ENCODE results near the gene BMPR1B. TPM values are rescaled to one million over a fixed set of nuclear protein-coding genes. Genes with fewer than 3 reads are reported as not detected.

The BMPR1B gene
- total and polyA plus RNA-seq, 2 donors (not counting 1 experiment from before 2014, with no cell fraction given) = not detected

DNA sequence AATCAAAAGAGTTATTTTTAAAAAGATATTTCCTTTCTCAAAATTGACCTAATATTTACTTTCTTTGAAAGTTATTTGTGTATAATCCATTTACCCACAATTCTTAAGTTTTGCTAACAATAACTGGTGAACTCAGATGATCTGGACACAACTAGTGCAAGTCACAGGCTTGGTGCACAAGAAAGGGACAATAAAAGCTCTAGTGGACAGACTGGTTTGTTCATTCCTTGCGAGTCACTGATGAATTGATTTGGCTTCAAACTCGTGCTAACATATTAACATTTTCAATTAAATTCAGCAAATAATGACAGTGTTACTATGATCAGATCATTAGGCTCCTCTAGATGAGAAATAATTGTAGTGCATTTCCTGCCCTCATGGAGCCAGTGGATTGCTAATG is 169.2 kb downstream of the BMPR1B start:
- Histone ChIP-seq H3K79me2 (ENCODE audit: control insufficient read depth, insufficient read depth, low read length) (no peaks in the 10 kb centered on the region), H3K9ac (ENCODE audit: low read length) (no peak overlapping the region), H3K9me3 (ENCODE audit: control extremely low read depth in 1 of 3, control insufficient read depth in 2 of 3, insufficient read depth in 1 of 3, low read length in 2 of 3) (no peaks in the 10 kb centered on the region), H3K27me3 (replicated peaks in 1 of 4; ENCODE audit: control extremely low read depth in 1 of 4, control insufficient read depth in 3 of 4, insufficient read depth in 4 of 4, low read length in 3 of 4) (no peaks in the 10 kb centered on the region), H3K4me3 (ENCODE audit: control extremely low read depth in 1 of 5, extremely low read depth in 1 of 5, insufficient read depth in 1 of 5, low read depth in 2 of 5, low read length in 4 of 5) (no peak overlapping the region), H4K20me1 (ENCODE audit: control insufficient read depth, insufficient read depth, low read length, poor library complexity, severe bottlenecking) (no peaks in the 10 kb centered on the region), H3K36me3 (replicated peaks in 1 of 2; ENCODE audit: control extremely low read depth in 1 of 2, control insufficient read depth in 1 of 2, extremely low read depth in 1 of 2, insufficient read depth in 2 of 2, low read length in 1 of 2) (no peaks in the 10 kb centered on the region), H3K4me2 (replicated peaks; ENCODE audit: low read depth, low read length, poor library complexity, severe bottlenecking) (no peak overlapping the region), H2AFZ (ENCODE audit: insufficient read depth, low read depth, low read length, poor library complexity, severe bottlenecking) (no peak overlapping the region), H3K4me1 (ENCODE audit: control insufficient read depth in 2 of 2, insufficient read depth in 2 of 2, low read length in 2 of 2) (no peaks in the 10 kb centered on the region), H3K27ac (ENCODE audit: low read length in 2 of 2) (no peak overlapping the region)
- WGBS (ENCODE audit: insufficient coverage) = no CpG with 5 or more reads among the region's 2 CpGs
- ChIA-PET CTCF (no interaction called here), POLR2A (no interaction called here)
- H3K4me3 Mint-ChIP-seq = no peak overlapping the region
- no peak for ATAC-seq (ENCODE audit: low read depth)
- no peak for DNase-seq
- H3K27me3 Mint-ChIP-seq = no peaks in the 10 kb centered on the region
- no peaks in the 10 kb centered on the region for H3K4me1 Mint-ChIP-seq
- TF ChIP-seq, protein P1, sequence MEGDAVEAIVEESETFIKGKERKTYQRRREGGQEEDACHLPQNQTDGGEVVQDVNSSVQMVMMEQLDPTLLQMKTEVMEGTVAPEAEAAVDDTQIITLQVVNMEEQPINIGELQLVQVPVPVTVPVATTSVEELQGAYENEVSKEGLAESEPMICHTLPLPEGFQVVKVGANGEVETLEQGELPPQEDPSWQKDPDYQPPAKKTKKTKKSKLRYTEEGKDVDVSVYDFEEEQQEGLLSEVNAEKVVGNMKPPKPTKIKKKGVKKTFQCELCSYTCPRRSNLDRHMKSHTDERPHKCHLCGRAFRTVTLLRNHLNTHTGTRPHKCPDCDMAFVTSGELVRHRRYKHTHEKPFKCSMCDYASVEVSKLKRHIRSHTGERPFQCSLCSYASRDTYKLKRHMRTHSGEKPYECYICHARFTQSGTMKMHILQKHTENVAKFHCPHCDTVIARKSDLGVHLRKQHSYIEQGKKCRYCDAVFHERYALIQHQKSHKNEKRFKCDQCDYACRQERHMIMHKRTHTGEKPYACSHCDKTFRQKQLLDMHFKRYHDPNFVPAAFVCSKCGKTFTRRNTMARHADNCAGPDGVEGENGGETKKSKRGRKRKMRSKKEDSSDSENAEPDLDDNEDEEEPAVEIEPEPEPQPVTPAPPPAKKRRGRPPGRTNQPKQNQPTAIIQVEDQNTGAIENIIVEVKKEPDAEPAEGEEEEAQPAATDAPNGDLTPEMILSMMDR (IDR thresholded peaks at IDR 0.05) = no peak
- no peak for TF ChIP-seq EZH2 (IDR thresholded peaks at IDR 0.05; ENCODE audit: borderline replicate concordance, insufficient read depth, low read depth, low read length, poor library complexity, severe bottlenecking)
- no peaks in the 10 kb centered on the region for H3K9me3 Mint-ChIP-seq (ENCODE audit: insufficient read depth)
- no peak overlapping the region for H3K27ac Mint-ChIP-seq
- intact Hi-C loops (cut with micrococcal nuclease) = no loop called here

DNA sequence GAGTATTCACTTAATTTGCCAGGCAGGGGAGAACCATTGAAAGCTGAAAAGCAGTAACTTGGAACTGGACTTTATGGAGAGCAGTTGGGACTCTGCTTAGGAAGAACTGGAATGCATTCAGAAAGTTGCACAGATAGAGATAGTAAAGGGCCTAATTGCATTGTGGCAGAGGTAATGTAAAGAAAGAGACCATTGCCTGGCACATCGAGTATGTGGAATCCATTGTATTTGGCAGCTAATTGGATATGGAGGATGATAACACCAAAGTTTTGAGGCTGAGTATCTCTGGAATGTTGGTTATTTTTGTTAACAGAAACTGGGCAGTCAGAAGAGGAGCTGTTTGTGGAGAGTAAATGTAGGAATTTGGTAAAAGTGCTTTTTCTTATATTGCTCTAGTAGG is 169.9 kb downstream of the BMPR1B start:
- H3K79me2 ChIP-seq (ENCODE audit: control insufficient read depth, insufficient read depth, low read length) = no peaks in the 10 kb centered on the region
- no peaks in the 10 kb centered on the region for H3K27me3 ChIP-seq (replicated peaks in 1 of 4; ENCODE audit: control extremely low read depth in 1 of 4, control insufficient read depth in 3 of 4, insufficient read depth in 4 of 4, low read length in 3 of 4)
- Mint-ChIP-seq H3K27me3 (no peaks in the 10 kb centered on the region), H3K4me1 (no peaks in the 10 kb centered on the region), H3K9me3 (ENCODE audit: insufficient read depth) (no peaks in the 10 kb centered on the region), H3K4me3 (no peak overlapping the region), H3K27ac (no peak overlapping the region)
- no peak overlapping the region for H2AFZ ChIP-seq (ENCODE audit: insufficient read depth, low read depth, low read length, poor library complexity, severe bottlenecking)
- H3K4me3 ChIP-seq (ENCODE audit: control extremely low read depth in 1 of 5, extremely low read depth in 1 of 5, insufficient read depth in 1 of 5, low read depth in 2 of 5, low read length in 4 of 5) = no peak overlapping the region
- WGBS (ENCODE audit: insufficient coverage) = 100% methylated on average over 1 of the region's 1 CpG
- TF ChIP-seq, protein P1 (IDR thresholded peaks at IDR 0.05) = no peak
- no peak for TF ChIP-seq EZH2 (IDR thresholded peaks at IDR 0.05; ENCODE audit: borderline replicate concordance, insufficient read depth, low read depth, low read length, poor library complexity, severe bottlenecking)
- H3K27ac ChIP-seq (ENCODE audit: low read length in 2 of 2) = no peak overlapping the region
- no peak overlapping the region for H3K4me2 ChIP-seq (replicated peaks; ENCODE audit: low read depth, low read length, poor library complexity, severe bottlenecking)
- H3K9ac ChIP-seq (ENCODE audit: low read length) = no peak overlapping the region
- ChIA-PET CTCF (no interaction called here), POLR2A (no interaction called here)
- H3K4me1 ChIP-seq (ENCODE audit: control insufficient read depth in 2 of 2, insufficient read depth in 2 of 2, low read length in 2 of 2) = no peaks in the 10 kb centered on the region
- H3K9me3 ChIP-seq (ENCODE audit: control extremely low read depth in 1 of 3, control insufficient read depth in 2 of 3, insufficient read depth in 1 of 3, low read length in 2 of 3) = no peaks in the 10 kb centered on the region
- no peaks in the 10 kb centered on the region for H3K36me3 ChIP-seq (replicated peaks in 1 of 2; ENCODE audit: control extremely low read depth in 1 of 2, control insufficient read depth in 1 of 2, extremely low read depth in 1 of 2, insufficient read depth in 2 of 2, low read length in 1 of 2)
- DNase-seq (no peak), ATAC-seq (ENCODE audit: low read depth) (no peak)
- no peaks in the 10 kb centered on the region for H4K20me1 ChIP-seq (ENCODE audit: control insufficient read depth, insufficient read depth, low read length, poor library complexity, severe bottlenecking)
- intact Hi-C loops (cut with micrococcal nuclease) = no loop called here
